GM12864 (cell line): ENCODE results near the gene LNPEP.
"Not testable (repeated sequence)": the region's sequence is repeated elsewhere in the genome, so short reads cannot be mapped to it uniquely, and the experiment has no call there.

ENCODE experiments used
- DNase-seq: peaks from one replicate; pipeline ENCODE4 v3.0.0-alpha.2; 2011; ENCODE audit warnings: low read depth
- H3K4me3 ChIP-seq: 2 replicates; pipeline ENCODE4 v1.5.1; 2011; ENCODE audit warnings: mild to moderate bottlenecking, low read depth, low read length, control low read depth
- CTCF ChIP-seq: IDR thresholded peaks from 2 replicates; pipeline ENCODE4 v1.5.1; 2011; ENCODE audit warnings: low read depth, mild to moderate bottlenecking, moderate library complexity, low read length, control low read depth, inconsistent platforms; ENCODE audit errors: missing control alignments

Gene LNPEP

GRCh38 chr5:96927008-96927407 lies 8.9 kb upstream of the LNPEP start:
- H3K4me3 ChIP-seq: no peak overlapping the region
- TF ChIP-seq CTCF: no peak
- DNase-seq: no peak

- H3K4me3 ChIP-seq: no peak overlapping the region
- no peak for DNase-seq
- TF ChIP-seq CTCF: no peak
These were observed 6.8 kb upstream of the LNPEP start for GRCh38 chr5:96928931-96929708.

GRCh38 chr5:96930058-96930457 lies 5.8 kb upstream of the LNPEP start:
- no peak overlapping the region for H3K4me3 ChIP-seq
- TF ChIP-seq CTCF: no peak
- DNase-seq: no peak

GRCh38 chr5:96930589-96930988 lies 5.3 kb upstream of the LNPEP start:
- TF ChIP-seq CTCF: no peak
- no peak overlapping the region for H3K4me3 ChIP-seq
- DNase-seq: no peak

GRCh38 chr5:96931037-96931436 lies 4.8 kb upstream of the LNPEP start:
- H3K4me3 ChIP-seq: not testable (repeated sequence)

GRCh38 chr5:96931605-96932004 lies 4.3 kb upstream of the LNPEP start:
- peak; percentile 38 for DNase-seq
- peak overlapping the region; percentile 71 for H3K4me3 ChIP-seq
- TF ChIP-seq CTCF: no peak

More at GRCh38 chr5:96931037-96931436, 4.8 kb upstream of the LNPEP start:
- DNase-seq: not testable (repeated sequence)

GRCh38 chr5:96932026-96932425 lies 3.9 kb upstream of the LNPEP start:
- H3K4me3 ChIP-seq: peak overlapping the region; percentile 71
- DNase-seq: no peak
- TF ChIP-seq CTCF: no peak
